Stimulated activated CD4-positive, alpha-beta T cell treated with anti-CD3 and anti-CD28 coated beads, TNF-alpha, amount 100 ng/mL, for 48 hours (primary cell): ENCODE measurements around the gene VAT1.
A peak's percentile ranks its signal among the peaks of the same experiment; 100 is the strongest.
"Not testable (repeated sequence)": the region's sequence is repeated elsewhere in the genome, so short reads cannot be mapped to it uniquely, and the experiment has no call there.

Experiments
- DNase-seq, 3 donors: peaks; one replicate each; pipeline ENCODE4 v3.0.0-alpha.2; 2020; ENCODE audit warnings: low read depth in 3 of 3

VAT1 gene

GRCh38 chr17:43021741-43022512 is at the start of gene VAT1:
VAT1 (minus strand) TSS chr17:43022385; CDS start chr17:43022322, 63 bp downstream.
- DNase-seq = peak in 1 of 3 donors; percentile 70

- DNase-seq = no peak
Measured at GRCh38 chr17:43070872-43071271, 48.7 kb upstream of the VAT1 start.

- no peak for DNase-seq
Measured at GRCh38 chr17:43070257-43070656, 48.1 kb upstream of the VAT1 start.

GRCh38 chr17:43069368-43069898 is 47.2 kb upstream of the VAT1 start:
- no peak for DNase-seq

GRCh38 chr17:43068570-43069367 is 46.6 kb upstream of the VAT1 start:
- no peak for DNase-seq

GRCh38 chr17:43062984-43063638 is 40.9 kb upstream of the VAT1 start:
- DNase-seq = no peak

- DNase-seq = no peak
Measured at GRCh38 chr17:43056051-43056450, 33.9 kb upstream of the VAT1 start.

GRCh38 chr17:43053008-43053407 is 30.8 kb upstream of the VAT1 start:
- DNase-seq = not testable (repeated sequence)

- DNase-seq = no peak
Measured at GRCh38 chr17:43051969-43052368, 29.8 kb upstream of the VAT1 start.

- no peak for DNase-seq
Measured at GRCh38 chr17:43044024-43044423, 21.8 kb upstream of the VAT1 start.

- no peak for DNase-seq
Measured at GRCh38 chr17:43043307-43043706, 21.1 kb upstream of the VAT1 start.

GRCh38 chr17:43042025-43042628 is 19.9 kb upstream of the VAT1 start:
- no peak for DNase-seq

GRCh38 chr17:43040655-43041054 is 18.5 kb upstream of the VAT1 start:
- DNase-seq = no peak

- no peak for DNase-seq
Measured at GRCh38 chr17:43039646-43040045, 17.5 kb upstream of the VAT1 start.

GRCh38 chr17:43034894-43035293 is 12.7 kb upstream of the VAT1 start:
- no peak for DNase-seq

- DNase-seq = no peak
Measured at GRCh38 chr17:43033948-43034881, 12.0 kb upstream of the VAT1 start.

GRCh38 chr17:43031666-43032065 is 9.5 kb upstream of the VAT1 start:
- no peak for DNase-seq

- no peak for DNase-seq
Measured at GRCh38 chr17:43030137-43030767, 8.1 kb upstream of the VAT1 start.

GRCh38 chr17:43028221-43028861 is 6.2 kb upstream of the VAT1 start:
- DNase-seq = no peak
